HepG2 (cell line): ENCODE measurements around the gene CCDC170. TPM values are rescaled to one million over a fixed set of nuclear protein-coding genes. Genes with fewer than 3 reads are reported as not detected.

Experiments used
- AKNA ChIP-seq: sonication (generic); formaldehyde crosslinking; IDR thresholded peaks from 2 replicates; pipeline ENCODE4 v1.4.0; 2020; ENCODE audit warnings: missing genetic modification reagents, borderline replicate concordance
- ATF3 ChIP-seq: sonication (generic); formaldehyde crosslinking; IDR thresholded peaks from 2 replicates; pipeline ENCODE4 v1.4.0; 2020; ENCODE audit warnings: missing genetic modification reagents
- BCL6 ChIP-seq: IDR thresholded peaks from 2 replicates; pipeline ENCODE4 v1.6.1; 2016; ENCODE audit warnings: missing genetic modification reagents, missing compliant biosample characterization
- CENPT ChIP-seq: sonication (generic); formaldehyde crosslinking; IDR thresholded peaks from 2 replicates; pipeline ENCODE4 v1.8.0; 2022; ENCODE audit warnings: low read depth, mild to moderate bottlenecking, moderate library complexity, missing genetic modification reagents
- E2F5 ChIP-seq: sonication (generic); formaldehyde crosslinking; conservative IDR thresholded peaks from 2 replicates; pipeline ENCODE4 v1.4.0; 2020; ENCODE audit warnings: missing genetic modification reagents
- FOXA1 ChIP-seq, 2 experiments: fragments of 450-650 bp in 1 of 2; sonication (generic) in 1 of 2; formaldehyde crosslinking in 1 of 2; IDR thresholded peaks; 2 replicates each; pipeline versions ENCODE4 v1.4.0 to v1.6.1; 2016 to 2020; ENCODE audit warnings: missing genetic modification reagents in 1 of 2
- ISL2 ChIP-seq: sonication (generic); formaldehyde crosslinking; IDR thresholded peaks from 2 replicates; pipeline ENCODE4 v1.5.0; 2020; ENCODE audit warnings: missing genetic modification reagents
- KAT7 ChIP-seq: IDR thresholded peaks from 2 replicates; pipeline ENCODE4 v1.6.1; 2018; ENCODE audit warnings: borderline replicate concordance, missing compliant biosample characterization
- NCOR1 ChIP-seq: fragments of 200-600 bp; sonication (generic); IDR thresholded peaks from 2 replicates; pipeline ENCODE4 v1.7.0; 2017; ENCODE audit warnings: antibody characterized with exemption, low read length, borderline replicate concordance
- NFYC ChIP-seq: IDR thresholded peaks from 2 replicates; pipeline ENCODE4 v1.6.1; 2016; ENCODE audit warnings: missing genetic modification reagents, missing compliant biosample characterization
- RBM22 ChIP-seq: fragments of 200-400 bp; formaldehyde crosslinking; optimal IDR thresholded peaks from 2 replicates; pipeline ENCODE3; 2017; ENCODE audit warnings: mild to moderate bottlenecking, low read length, moderate library complexity
- ZNF280B ChIP-seq: sonication (generic); formaldehyde crosslinking; IDR thresholded peaks from 2 replicates; pipeline ENCODE4 v1.5.0; 2020; ENCODE audit warnings: missing genetic modification reagents, mild to moderate bottlenecking, borderline replicate concordance
- ZNF777 ChIP-seq: sonication (generic); formaldehyde crosslinking; IDR thresholded peaks from 2 replicates; pipeline ENCODE4 v1.4.0; 2020; ENCODE audit warnings: missing genetic modification reagents
- polyA plus RNA-seq, 8 experiments: library from polyadenylated mRNA; depleted of rRNA in 3 of 8; stranded (reverse) in 7 of 8; unstranded in 1 of 8; fragments of >200 nt; fragmentation: Illumina TruSeq in 4 of 8; extraction: Trizol in 4 of 8; gene quantifications; 2 replicates each; pipeline versions ENCODE4 v1.2.1 to v1.2.3, GENCODE V29; 2011 to 2016; ENCODE audit warnings: low read depth in 4 of 8, missing spikeins in 1 of 8, mixed read lengths in 1 of 8; ENCODE audit not compliant: insufficient read depth in 1 of 8
- total RNA-seq, 5 experiments: library from RNA; depleted of rRNA; stranded (reverse); fragments of >200 nt; fragmentation: Illumina TruSeq; extraction: Trizol; gene quantifications; 2 replicates each; pipeline ENCODE4 v1.2.3, GENCODE V29; 2016; ENCODE audit warnings: low read depth in 1 of 5
- TF ChIP-seq, protein P1 (sequence below): sonication (generic); formaldehyde crosslinking; conservative IDR thresholded peaks from 2 replicates; pipeline ENCODE4 v1.4.0; 2020; ENCODE audit warnings: mild to moderate bottlenecking, missing genetic modification reagents, moderate library complexity
- TF ChIP-seq, protein P2 (sequence below): sonication (generic); formaldehyde crosslinking; IDR thresholded peaks from 2 replicates; pipeline ENCODE4 v1.8.0; 2022; ENCODE audit warnings: missing genetic modification reagents, mild to moderate bottlenecking, borderline replicate concordance

The CCDC170 gene
- total and polyA plus RNA-seq, 2 of the 13 experiments (the other 11 are each of a cell fraction or from before 2014, with no cell fraction given), result 0.90 to 5.1 TPM

GRCh38 chr6:151494235-151494935, 568 bp downstream of the CCDC170 start (continued):
- TF ChIP-seq ISL2 (CRISPR knock-in tag) (peak; percentile 58), CENPT (no peak), NFYC (CRISPR knock-in tag) (no peak), ZNF777 (CRISPR knock-in tag) (peak; percentile 33; the same call in 1 of the 2 replicates), BCL6 (CRISPR knock-in tag) (no peak; the same call in 1 of the 2 replicates), NCOR1 (no peak), RBM22 (no peak), ATF3 (CRISPR knock-in tag) (no peak), E2F5 (CRISPR knock-in tag) (no peak), FOXA1 (IDR thresholded peaks at IDR 0.05) (no peak), FOXA1 (CRISPR knock-in tag; IDR thresholded peaks at IDR 0.05) (peak; percentile 66; the same call in 1 of the 2 replicates), KAT7 (CRISPR knock-in tag) (no peak), AKNA (no peak), ZNF280B (no peak)
- TF ChIP-seq, protein P1, sequence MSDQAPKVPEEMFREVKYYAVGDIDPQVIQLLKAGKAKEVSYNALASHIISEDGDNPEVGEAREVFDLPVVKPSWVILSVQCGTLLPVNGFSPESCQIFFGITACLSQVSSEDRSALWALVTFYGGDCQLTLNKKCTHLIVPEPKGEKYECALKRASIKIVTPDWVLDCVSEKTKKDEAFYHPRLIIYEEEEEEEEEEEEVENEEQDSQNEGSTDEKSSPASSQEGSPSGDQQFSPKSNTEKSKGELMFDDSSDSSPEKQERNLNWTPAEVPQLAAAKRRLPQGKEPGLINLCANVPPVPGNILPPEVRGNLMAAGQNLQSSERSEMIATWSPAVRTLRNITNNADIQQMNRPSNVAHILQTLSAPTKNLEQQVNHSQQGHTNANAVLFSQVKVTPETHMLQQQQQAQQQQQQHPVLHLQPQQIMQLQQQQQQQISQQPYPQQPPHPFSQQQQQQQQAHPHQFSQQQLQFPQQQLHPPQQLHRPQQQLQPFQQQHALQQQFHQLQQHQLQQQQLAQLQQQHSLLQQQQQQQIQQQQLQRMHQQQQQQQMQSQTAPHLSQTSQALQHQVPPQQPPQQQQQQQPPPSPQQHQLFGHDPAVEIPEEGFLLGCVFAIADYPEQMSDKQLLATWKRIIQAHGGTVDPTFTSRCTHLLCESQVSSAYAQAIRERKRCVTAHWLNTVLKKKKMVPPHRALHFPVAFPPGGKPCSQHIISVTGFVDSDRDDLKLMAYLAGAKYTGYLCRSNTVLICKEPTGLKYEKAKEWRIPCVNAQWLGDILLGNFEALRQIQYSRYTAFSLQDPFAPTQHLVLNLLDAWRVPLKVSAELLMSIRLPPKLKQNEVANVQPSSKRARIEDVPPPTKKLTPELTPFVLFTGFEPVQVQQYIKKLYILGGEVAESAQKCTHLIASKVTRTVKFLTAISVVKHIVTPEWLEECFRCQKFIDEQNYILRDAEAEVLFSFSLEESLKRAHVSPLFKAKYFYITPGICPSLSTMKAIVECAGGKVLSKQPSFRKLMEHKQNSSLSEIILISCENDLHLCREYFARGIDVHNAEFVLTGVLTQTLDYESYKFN (CRISPR knock-in tag), result no peak; the same call in 1 of the 2 replicates
- TF ChIP-seq, protein P2, sequence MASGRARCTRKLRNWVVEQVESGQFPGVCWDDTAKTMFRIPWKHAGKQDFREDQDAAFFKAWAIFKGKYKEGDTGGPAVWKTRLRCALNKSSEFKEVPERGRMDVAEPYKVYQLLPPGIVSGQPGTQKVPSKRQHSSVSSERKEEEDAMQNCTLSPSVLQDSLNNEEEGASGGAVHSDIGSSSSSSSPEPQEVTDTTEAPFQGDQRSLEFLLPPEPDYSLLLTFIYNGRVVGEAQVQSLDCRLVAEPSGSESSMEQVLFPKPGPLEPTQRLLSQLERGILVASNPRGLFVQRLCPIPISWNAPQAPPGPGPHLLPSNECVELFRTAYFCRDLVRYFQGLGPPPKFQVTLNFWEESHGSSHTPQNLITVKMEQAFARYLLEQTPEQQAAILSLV (CRISPR knock-in tag), result no peak
